ENCODE measurements around the gene AHSG.

AHSG gene

GRCh38 chr3:186640473-186640818, 27.6 kb downstream of the AHSG start:
- no peak for DNase-seq (ENCODE audit: low read depth in 3 of 3)

GRCh38 chr3:186640929-186641328, 28.1 kb downstream of the AHSG start:
- DNase-seq (ENCODE audit: low read depth in 3 of 3), result no peak

- no peak for DNase-seq (ENCODE audit: low read depth in 3 of 3)
Observed at GRCh38 chr3:186642014-186642413, 29.2 kb downstream of the AHSG start.

- DNase-seq (ENCODE audit: low read depth in 3 of 3), result no peak
Observed at GRCh38 chr3:186643493-186643892, 30.6 kb downstream of the AHSG start.

GRCh38 chr3:186644683-186645082, 31.8 kb downstream of the AHSG start:
- DNase-seq (ENCODE audit: low read depth in 3 of 3), result no peak

GRCh38 chr3:186646106-186646505, 33.2 kb downstream of the AHSG start:
- DNase-seq (ENCODE audit: low read depth in 3 of 3), result no peak

- no peak for DNase-seq (ENCODE audit: low read depth in 3 of 3)
Observed at GRCh38 chr3:186646841-186647240, 34.0 kb downstream of the AHSG start.

- DNase-seq (ENCODE audit: low read depth in 3 of 3), result no peak
Observed at GRCh38 chr3:186648851-186649250, 36.0 kb downstream of the AHSG start.

GRCh38 chr3:186651678-186652215, 38.9 kb downstream of the AHSG start:
- DNase-seq (ENCODE audit: low read depth in 3 of 3), result no peak

GRCh38 chr3:186653080-186653707, 40.3 kb downstream of the AHSG start:
- DNase-seq (ENCODE audit: low read depth in 3 of 3), result no peak

- DNase-seq (ENCODE audit: low read depth in 3 of 3), result no peak
Observed at GRCh38 chr3:186653984-186654383, 41.1 kb downstream of the AHSG start.

- DNase-seq (ENCODE audit: low read depth in 3 of 3), result no peak
Observed at GRCh38 chr3:186663361-186664118, 50.7 kb downstream of the AHSG start.

GRCh38 chr3:186664119-186664495, 51.2 kb downstream of the AHSG start:
- DNase-seq (ENCODE audit: low read depth in 3 of 3), result no peak

- DNase-seq (ENCODE audit: low read depth in 3 of 3), result no peak
Observed at GRCh38 chr3:186664506-186664905, 51.6 kb downstream of the AHSG start.

- no peak for DNase-seq (ENCODE audit: low read depth in 3 of 3)
Observed at GRCh38 chr3:186665625-186666188, 52.8 kb downstream of the AHSG start, which contains the start of gene HRG. Gene HRG, plus strand, starts transcription at chr3:186666014. Its CDS starts 18 bp downstream, at chr3:186666032.

GRCh38 chr3:186668426-186668825, 55.6 kb downstream of the AHSG start:
- no peak for DNase-seq (ENCODE audit: low read depth in 3 of 3)

GRCh38 chr3:186669378-186670084, 56.7 kb downstream of the AHSG start:
- no peak for DNase-seq (ENCODE audit: low read depth in 3 of 3)

GRCh38 chr3:186670155-186670554, 57.3 kb downstream of the AHSG start:
- no peak for DNase-seq (ENCODE audit: low read depth in 3 of 3)
